ENCODE measurements around the gene TMSB10.

DNA sequence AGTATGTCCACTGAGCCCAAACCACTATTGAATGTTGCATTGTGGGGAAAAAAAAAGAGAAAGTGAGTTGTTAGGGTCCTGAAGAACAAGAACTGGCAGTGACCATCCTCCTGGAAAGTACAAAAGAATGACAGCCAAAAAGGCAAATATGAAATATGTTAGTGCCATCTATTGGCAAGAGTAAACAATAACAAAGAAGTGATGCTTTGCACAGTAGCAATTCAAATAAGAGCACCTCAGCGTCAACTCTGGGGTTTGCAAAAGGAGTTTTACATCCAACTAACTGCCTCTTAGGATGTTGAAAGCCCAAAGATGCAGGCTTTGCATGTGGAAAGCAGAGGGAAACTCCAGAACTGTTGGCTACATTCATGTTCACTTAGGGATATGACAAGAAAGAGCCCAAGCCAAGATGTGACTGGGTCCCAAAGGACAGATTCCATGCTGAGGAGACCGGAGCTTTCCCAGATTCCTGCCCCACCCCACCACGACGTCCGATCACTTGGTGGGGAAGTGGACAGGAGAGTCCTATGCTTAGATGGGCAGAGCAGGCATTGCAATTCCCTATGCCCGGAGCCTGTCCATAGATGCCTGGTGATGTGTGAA lies 40.2 kb upstream of the TMSB10 start:
- TF ChIP-seq POLR2A (IDR thresholded peaks at IDR 0.05; ENCODE audit: low read length) (no peak), GATA1 (IDR thresholded peaks at IDR 0.05; ENCODE audit: low read depth, low read length) (no peak)

Measured in erythroblast (primary cell).